GM12892 (cell line): ENCODE data around the gene IMMP2L.

Experiments used
- POLR2A ChIP-seq: IDR thresholded peaks from 2 replicates; pipeline ENCODE4 v1.6.1; 2011; ENCODE audit warnings: low read depth, low read length, control low read depth
- POLR2AphosphoS5 ChIP-seq: IDR thresholded peaks from 2 replicates; pipeline ENCODE4 v1.6.1; 2011; ENCODE audit warnings: low read depth, low read length, control low read depth

DNA sequence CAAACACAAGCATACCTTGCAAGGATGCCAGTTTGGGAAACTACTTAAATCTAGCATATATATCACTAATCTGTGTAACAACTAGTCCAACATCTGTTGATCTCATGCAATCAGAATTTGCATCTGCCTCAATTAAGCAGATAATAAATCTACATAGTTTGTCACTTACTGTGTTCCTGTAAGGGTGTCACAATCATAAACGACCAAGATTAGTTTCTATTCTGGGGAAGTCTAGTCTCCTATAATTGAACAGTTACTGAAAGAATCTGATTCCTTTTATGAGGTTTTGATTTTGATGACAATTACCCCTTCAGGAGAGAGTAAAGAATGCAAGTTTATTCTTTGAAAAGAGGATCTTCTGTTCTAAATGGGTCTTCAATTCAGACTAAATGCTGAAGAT is 556.8 kb downstream of the IMMP2L start:
- TF ChIP-seq POLR2AphosphoS5 (no peak), POLR2A (no peak)
